ENCODE data around the gene CCND1. TPM values are rescaled to one million over a fixed set of nuclear protein-coding genes. Genes with fewer than 3 reads are reported as not detected.

Gene CCND1
- total and polyA plus RNA-seq, 7 donors = 7.7 to 56.8 (median 15.0) TPM

- no peaks in the 10 kb centered on the region for H3K4me1 ChIP-seq
- no peaks in the 10 kb centered on the region for H3K36me3 ChIP-seq
- H3K4me3 ChIP-seq = no peak overlapping the region
- H3K27me3 ChIP-seq = no peaks in the 10 kb centered on the region
- DNase-seq = no peak
- WGBS, 2 donors = 73 to 83% methylated on average over 18 of the region's 18 CpGs
- H3K9me3 ChIP-seq = peaks cover 0 to 3% (median 0%) of the 10 kb centered on the region in 4 donors
- intact Hi-C loops (cut with DNase I) = no loop called here
- TF ChIP-seq CTCF (IDR thresholded peaks at IDR 0.05) (peak in 1 of 4 experiments; percentile 4), POLR2AphosphoS5 (IDR thresholded peaks at IDR 0.05) (no peak)
- no peak overlapping the region for H3K27ac ChIP-seq
These were observed 44.9 kb upstream of the CCND1 start for GRCh38 chr11:69595805-69596665.

- H3K9me3 ChIP-seq = no peaks in the 10 kb centered on the region
- intact Hi-C loops (cut with DNase I) = no loop called here
- no peaks in the 10 kb centered on the region for H3K36me3 ChIP-seq
- TF ChIP-seq CTCF (IDR thresholded peaks at IDR 0.05) = peak in 1 of 4 experiments; percentile 7
- TF ChIP-seq POLR2A (IDR thresholded peaks at IDR 0.05) = no peak
- DNase-seq = no peak
- no peak overlapping the region for H3K27ac ChIP-seq
- WGBS, 2 donors = 62 to 64% methylated on average over 5 of the region's 5 CpGs
- H3K27me3 ChIP-seq = no peaks in the 10 kb centered on the region
- no peak overlapping the region for H3K4me3 ChIP-seq
- H3K4me1 ChIP-seq = no peaks in the 10 kb centered on the region
These were observed 42.8 kb upstream of the CCND1 start for GRCh38 chr11:69598147-69598546.

GRCh38 chr11:69599502-69599901 is 41.5 kb upstream of the CCND1 start:
- no peak for TF ChIP-seq POLR2A (IDR thresholded peaks at IDR 0.05)
- no peak for TF ChIP-seq POLR2AphosphoS5 (IDR thresholded peaks at IDR 0.05)
- no peak for TF ChIP-seq CTCF (IDR thresholded peaks at IDR 0.05)
- no peak for TF ChIP-seq EP300 (IDR thresholded peaks at IDR 0.05)
- intact Hi-C loops (cut with DNase I) = no loop called here
- no peaks in the 10 kb centered on the region for H3K9me3 ChIP-seq
- no peaks in the 10 kb centered on the region for H3K27me3 ChIP-seq
- H3K4me3 ChIP-seq = no peak overlapping the region
- no peak overlapping the region for H3K27ac ChIP-seq
- no peaks in the 10 kb centered on the region for H3K4me1 ChIP-seq
- no peak for DNase-seq
- no peaks in the 10 kb centered on the region for H3K36me3 ChIP-seq
- WGBS, 2 donors = 76 to 89% methylated on average over 11 of the region's 11 CpGs

GRCh38 chr11:69600001-69600400 is 41.0 kb upstream of the CCND1 start:
- Histone ChIP-seq H3K27me3 (no peaks in the 10 kb centered on the region), H3K27ac (no peak overlapping the region), H3K4me3 (no peak overlapping the region), H3K9me3 (no peaks in the 10 kb centered on the region), H3K4me1 (no peaks in the 10 kb centered on the region), H3K36me3 (no peaks in the 10 kb centered on the region)
- intact Hi-C loops (cut with DNase I) = no loop called here
- 91 to 93% methylated on average over 6 of the region's 6 CpGs for WGBS, 2 donors
- no peak for DNase-seq
- TF ChIP-seq EP300 (IDR thresholded peaks at IDR 0.05) = no peak
- no peak for TF ChIP-seq POLR2A (IDR thresholded peaks at IDR 0.05)
- TF ChIP-seq POLR2AphosphoS5 (IDR thresholded peaks at IDR 0.05) = no peak
- no peak for TF ChIP-seq CTCF (IDR thresholded peaks at IDR 0.05)
